Stomach (tissue), 9 donors: ENCODE measurements around the gene PTPRK. TPM values are rescaled to one million over a fixed set of nuclear protein-coding genes. Genes with fewer than 3 reads are reported as not detected.

ENCODE experiments used
- DNase-seq, 2 donors: peaks; one replicate each; pipeline versions ENCODE4 v3.0.0 to v3.0.0-alpha.2; 2013 to 2019
- H3K27ac ChIP-seq, 5 donors: fragments of 200-600 bp in 4 of 5; sonication (generic) in 4 of 5; one replicate each; pipeline ENCODE4 v1.5.1; 2013 to 2019; ENCODE audit warnings: mild to moderate bottlenecking in 1 of 5, moderate library complexity in 1 of 5
- H3K27me3 ChIP-seq, 3 donors: fragments of 200-600 bp; sonication (generic); one replicate each; pipeline ENCODE4 v1.5.1; 2017 to 2019; ENCODE audit warnings: mixed run types in 1 of 3
- H3K36me3 ChIP-seq, 4 donors: fragments of 200-600 bp; sonication (generic); 1 replicate in 3 of 4; 2 replicates in 1 of 4; pipeline ENCODE4 v1.5.1; 2016 to 2019
- H3K4me1 ChIP-seq, 4 donors: fragments of 200-600 bp; sonication (generic); one replicate each; pipeline ENCODE4 v1.5.1; 2016 to 2019
- H3K4me3 ChIP-seq, 4 donors: fragments of 200-600 bp; sonication (generic) in 3 of 4; one replicate each; pipeline ENCODE4 v1.5.1; 2016 to 2019; ENCODE audit warnings: mild to moderate bottlenecking in 1 of 4
- H3K9me3 ChIP-seq, 4 donors: fragments of 200-600 bp; sonication (generic); one replicate each; pipeline ENCODE4 v1.5.1; 2016 to 2019
- EP300 ChIP-seq: sonication (generic); formaldehyde crosslinking; IDR thresholded peaks from one replicate; pipeline ENCODE4 v1.6.1; 2017; ENCODE audit warnings: antibody characterized with exemption
- POLR2A ChIP-seq, 4 donors: fragments of 450-650 bp; IDR thresholded peaks; one replicate each; pipeline ENCODE4 v1.6.1; 2016; ENCODE audit warnings: antibody characterized with exemption in 4 of 4, control low read depth in 2 of 4, mild to moderate bottlenecking in 1 of 4, moderate library complexity in 1 of 4
- POLR2AphosphoS5 ChIP-seq, 3 donors: sonication (generic); formaldehyde crosslinking; IDR thresholded peaks; one replicate each; pipeline ENCODE4 v1.6.1; 2016; ENCODE audit warnings: antibody characterized with exemption in 3 of 3
- WGBS, 5 donors: extraction: QIAGEN DNeasy Blood & Tissue Kit in 3 of 5; methylation state at CpG; one replicate each; pipeline versions ENCODE4 v1.1.5 to v1.1.7; 2013 to 2018; 5-methylcytosine and 5-hydroxymethylcytosine counted together
- intact Hi-C: fragments of 100-400 bp; cut with DNase I; formaldehyde crosslinking; loops from one replicate; pipeline ENCODE4 v1.15.1; 2023; ENCODE audit warnings: low total_unique reads
- polyA plus RNA-seq, 3 donors: library from polyadenylated mRNA; stranded (reverse); fragments of 200-250 nt; gene quantifications; one replicate each; pipeline ENCODE4 v1.2.3, GENCODE V29; 2013
- total RNA-seq, 5 donors: library from RNA; depleted of rRNA; stranded (reverse); fragments of >200 nt; gene quantifications; one replicate each; pipeline versions ENCODE4 v1.1.0 to v1.2.3, GENCODE V29; 2014 to 2016
- TF ChIP-seq, protein P1 (sequence below), 7 experiments: fragments of 450-650 bp in 4 of 7; fragments of 200-600 bp in 3 of 7; sonication (generic) in 3 of 7; IDR thresholded peaks; one replicate each; pipeline ENCODE4 v1.5.1; 2016 to 2019; ENCODE audit warnings: antibody characterized with exemption in 7 of 7, control low read depth in 2 of 7, mild to moderate bottlenecking in 1 of 7
- donor health status: healthy with polysubstance abuse.
- donor health status: Bipolar disorder and iron deficiency.
- donor health status: healthy.

The PTPRK gene
- total and polyA plus RNA-seq, 8 donors: 7.0 to 644 (median 114) TPM

DNA sequence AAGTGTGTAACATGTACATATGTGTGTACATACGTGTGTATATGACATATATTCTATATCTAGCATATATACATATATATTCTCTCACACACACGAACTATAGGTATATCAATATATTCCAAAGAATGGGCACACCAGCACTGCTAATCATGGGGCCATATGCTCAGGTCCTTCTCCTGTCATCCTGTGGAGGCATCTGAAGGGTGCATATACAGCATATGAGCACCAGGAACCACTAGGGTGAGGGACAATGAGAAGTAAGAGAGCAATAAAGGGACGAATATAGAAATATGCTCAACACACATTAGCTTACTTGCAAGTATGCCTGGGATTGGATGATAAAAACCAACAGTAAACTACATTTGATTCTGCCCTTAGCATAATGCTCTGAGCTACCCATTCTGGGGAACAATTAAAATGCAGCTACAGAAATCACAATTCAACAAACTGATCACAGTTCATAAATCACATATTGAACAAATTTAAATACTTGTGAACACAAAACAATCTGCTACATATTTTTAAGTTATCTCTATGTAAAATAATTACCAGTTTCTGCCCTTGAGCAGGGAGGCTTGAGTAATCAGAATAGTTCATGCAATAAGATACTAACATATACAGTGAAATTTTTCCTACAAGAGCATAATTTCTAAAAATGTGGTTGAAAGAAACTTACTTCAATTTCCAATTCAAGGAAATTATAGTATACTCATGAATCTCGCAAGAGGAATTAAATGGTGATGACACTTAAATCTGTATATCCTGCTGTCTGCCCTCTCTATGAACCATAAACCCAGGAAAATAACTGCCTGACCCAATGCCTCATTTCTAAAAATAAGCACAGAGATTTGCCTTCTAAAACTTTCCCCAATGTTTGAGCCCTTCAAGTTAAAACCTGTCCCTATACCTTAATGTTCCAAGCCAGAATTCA, 347.4 kb downstream of the PTPRK start:
- no peaks in the 10 kb centered on the region for H3K9me3 ChIP-seq
- intact Hi-C loops: no loop called here

DNA sequence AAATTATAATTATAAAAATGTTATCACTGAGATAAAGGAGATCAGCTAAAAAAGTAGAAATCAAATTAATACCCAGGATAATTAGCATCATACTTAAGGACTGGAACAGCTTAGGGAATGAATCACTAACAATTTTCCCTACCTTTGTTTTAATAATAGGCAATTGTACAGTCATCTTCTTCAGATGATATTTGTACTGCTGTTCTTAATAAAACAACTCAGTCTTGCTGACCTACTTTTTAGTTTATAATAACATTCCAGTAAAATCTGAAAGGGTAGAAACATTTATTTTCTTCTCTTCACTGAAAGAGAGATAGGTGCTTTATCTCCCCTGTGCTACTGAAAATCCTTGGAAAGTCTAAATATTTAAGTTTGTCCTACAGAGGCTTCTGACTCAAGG, 348.3 kb downstream of the PTPRK start:
- H3K27ac ChIP-seq: no peak overlapping the region
- H3K36me3 ChIP-seq: no peaks in the 10 kb centered on the region
- peaks cover 0 to 34% (median 11%) of the 10 kb centered on the region in 4 donors for H3K4me1 ChIP-seq
- no peaks in the 10 kb centered on the region for H3K9me3 ChIP-seq
- H3K27me3 ChIP-seq: no peaks in the 10 kb centered on the region
- no peak for TF ChIP-seq EP300
- no peak for TF ChIP-seq POLR2AphosphoS5 (IDR thresholded peaks at IDR 0.05)
- no peak for TF ChIP-seq POLR2A (IDR thresholded peaks at IDR 0.05)
- TF ChIP-seq, protein P1, sequence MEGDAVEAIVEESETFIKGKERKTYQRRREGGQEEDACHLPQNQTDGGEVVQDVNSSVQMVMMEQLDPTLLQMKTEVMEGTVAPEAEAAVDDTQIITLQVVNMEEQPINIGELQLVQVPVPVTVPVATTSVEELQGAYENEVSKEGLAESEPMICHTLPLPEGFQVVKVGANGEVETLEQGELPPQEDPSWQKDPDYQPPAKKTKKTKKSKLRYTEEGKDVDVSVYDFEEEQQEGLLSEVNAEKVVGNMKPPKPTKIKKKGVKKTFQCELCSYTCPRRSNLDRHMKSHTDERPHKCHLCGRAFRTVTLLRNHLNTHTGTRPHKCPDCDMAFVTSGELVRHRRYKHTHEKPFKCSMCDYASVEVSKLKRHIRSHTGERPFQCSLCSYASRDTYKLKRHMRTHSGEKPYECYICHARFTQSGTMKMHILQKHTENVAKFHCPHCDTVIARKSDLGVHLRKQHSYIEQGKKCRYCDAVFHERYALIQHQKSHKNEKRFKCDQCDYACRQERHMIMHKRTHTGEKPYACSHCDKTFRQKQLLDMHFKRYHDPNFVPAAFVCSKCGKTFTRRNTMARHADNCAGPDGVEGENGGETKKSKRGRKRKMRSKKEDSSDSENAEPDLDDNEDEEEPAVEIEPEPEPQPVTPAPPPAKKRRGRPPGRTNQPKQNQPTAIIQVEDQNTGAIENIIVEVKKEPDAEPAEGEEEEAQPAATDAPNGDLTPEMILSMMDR (IDR thresholded peaks at IDR 0.05): no peak
- intact Hi-C loops: no loop called here
- DNase-seq: no peak
- no peak overlapping the region for H3K4me3 ChIP-seq

More for the DNA sequence above, 347.4 kb downstream of the PTPRK start:
- H3K27ac ChIP-seq: no peak overlapping the region
- no peak for DNase-seq
- H3K36me3 ChIP-seq: no peaks in the 10 kb centered on the region
- H3K4me3 ChIP-seq: no peak overlapping the region
- TF ChIP-seq EP300 (no peak), POLR2AphosphoS5 (IDR thresholded peaks at IDR 0.05) (no peak), POLR2A (IDR thresholded peaks at IDR 0.05) (no peak)
- TF ChIP-seq, protein P1 (IDR thresholded peaks at IDR 0.05): no peak
- 72 to 91% (median 80%) methylated on average over 4 of the region's 4 CpGs for WGBS, 5 donors
- peaks cover 0 to 24% (median 11%) of the 10 kb centered on the region in 4 donors for H3K4me1 ChIP-seq
- H3K27me3 ChIP-seq: no peaks in the 10 kb centered on the region

DNA sequence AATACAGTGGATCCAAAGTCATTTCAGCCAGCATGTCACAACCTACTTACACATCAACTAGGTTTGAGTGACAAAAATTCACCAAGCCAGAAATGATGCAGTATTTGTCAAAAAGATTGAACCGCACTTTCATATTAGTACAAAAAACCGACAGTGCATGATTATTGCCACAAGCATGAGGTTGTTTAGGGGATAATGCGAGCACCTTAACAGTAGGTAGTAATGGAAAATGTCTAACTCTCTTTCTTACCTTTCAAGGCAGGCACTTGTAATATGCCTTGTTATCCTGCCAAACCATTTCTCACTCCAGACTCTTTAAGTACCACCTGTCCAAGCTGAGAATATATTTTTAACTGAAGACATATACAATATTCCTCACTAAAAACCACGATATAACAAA, 349.2 kb downstream of the PTPRK start:
- 89 to 94% (median 92%) methylated on average over 4 of the region's 4 CpGs for WGBS, 5 donors
- H3K27me3 ChIP-seq: no peaks in the 10 kb centered on the region
- H3K36me3 ChIP-seq: no peaks in the 10 kb centered on the region
- H3K4me3 ChIP-seq: no peak overlapping the region
- H3K9me3 ChIP-seq: no peaks in the 10 kb centered on the region
- TF ChIP-seq POLR2A (IDR thresholded peaks at IDR 0.05): no peak
- no peak for TF ChIP-seq POLR2AphosphoS5 (IDR thresholded peaks at IDR 0.05)
- TF ChIP-seq, protein P1 (IDR thresholded peaks at IDR 0.05): no peak
- TF ChIP-seq EP300: no peak
- peaks cover 0 to 37% (median 11%) of the 10 kb centered on the region in 4 donors for H3K4me1 ChIP-seq
- DNase-seq: no peak
- intact Hi-C loops: no loop called here
- H3K27ac ChIP-seq: no peak overlapping the region

DNA sequence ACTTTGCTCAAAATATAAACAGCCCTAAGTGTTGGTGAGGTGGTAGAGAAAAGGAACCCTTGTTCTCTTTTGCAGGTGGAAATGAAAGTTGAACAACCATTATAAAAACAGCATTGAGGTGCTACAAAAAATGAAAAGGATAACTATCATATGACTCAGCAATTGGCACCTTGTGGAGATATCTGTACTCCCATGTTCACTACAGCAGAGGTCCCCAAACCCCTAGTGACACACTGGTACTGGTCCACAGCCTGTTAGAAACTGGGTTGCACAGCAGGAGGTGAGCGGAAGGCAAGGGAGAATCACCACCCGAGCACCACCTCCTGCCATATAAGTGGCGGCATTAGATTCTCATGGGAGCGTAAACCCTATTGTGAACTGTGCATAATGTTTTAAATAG, 352.2 kb downstream of the PTPRK start:
- H3K36me3 ChIP-seq: no peaks in the 10 kb centered on the region
- H3K27me3 ChIP-seq: no peaks in the 10 kb centered on the region
- H3K9me3 ChIP-seq: no peaks in the 10 kb centered on the region
- peaks cover 0 to 37% (median 7%) of the 10 kb centered on the region in 4 donors for H3K4me1 ChIP-seq
- no peak for DNase-seq
- no peak overlapping the region for H3K4me3 ChIP-seq
- TF ChIP-seq POLR2AphosphoS5 (IDR thresholded peaks at IDR 0.05): no peak
- TF ChIP-seq, protein P1 (IDR thresholded peaks at IDR 0.05): no peak
- TF ChIP-seq EP300: no peak
- TF ChIP-seq POLR2A (IDR thresholded peaks at IDR 0.05): no peak
- intact Hi-C loops: no loop called here
- H3K27ac ChIP-seq: no peak overlapping the region
- 96 to 100% (median 98%) methylated on average over 4 of the region's 4 CpGs for WGBS, 5 donors
